Ovary (tissue), 3 donors: ENCODE data around the gene MRPL58.

Experiments used
- EP300 ChIP-seq: sonication (generic); formaldehyde crosslinking; IDR thresholded peaks from one replicate; pipeline ENCODE4 v1.6.1; 2017; ENCODE audit warnings: antibody characterized with exemption
- POLR2A ChIP-seq: fragments of 450-650 bp; IDR thresholded peaks from one replicate; pipeline ENCODE4 v1.6.1; 2017; ENCODE audit warnings: antibody characterized with exemption, mild to moderate bottlenecking, moderate library complexity
- TF ChIP-seq, protein P1 (sequence below), 3 donors: fragments of 450-650 bp in 2 of 3; fragments of 200-600 bp in 1 of 3; IDR thresholded peaks; one replicate each; pipeline versions ENCODE4 v1.5.1 to v1.8.0; 2016 to 2022; ENCODE audit warnings: antibody characterized with exemption in 3 of 3, mild to moderate bottlenecking in 1 of 3
- donor health status: DM: no; HTN: no; CAD: no.

DNA sequence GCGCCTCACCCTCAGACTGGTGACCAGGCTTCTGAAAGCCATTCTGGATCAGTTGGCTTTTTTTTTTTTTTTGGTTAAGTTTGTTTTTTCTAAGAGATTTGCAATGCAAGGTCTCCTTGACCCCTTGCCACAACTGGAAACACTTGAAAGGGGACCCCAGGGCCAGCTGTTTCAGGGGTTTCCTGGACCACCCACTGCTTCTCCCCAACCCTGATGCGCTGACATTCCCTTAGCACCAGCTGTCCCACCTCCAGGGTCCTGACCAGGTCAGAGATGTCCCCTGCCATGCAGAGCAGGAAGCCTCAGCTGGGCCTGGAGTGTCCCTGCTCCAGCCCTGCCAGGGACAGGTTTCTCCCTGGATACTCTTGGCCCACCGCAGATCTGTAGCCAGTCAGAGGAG, 8.1 kb upstream of the MRPL58 start:
- TF ChIP-seq, protein P1, sequence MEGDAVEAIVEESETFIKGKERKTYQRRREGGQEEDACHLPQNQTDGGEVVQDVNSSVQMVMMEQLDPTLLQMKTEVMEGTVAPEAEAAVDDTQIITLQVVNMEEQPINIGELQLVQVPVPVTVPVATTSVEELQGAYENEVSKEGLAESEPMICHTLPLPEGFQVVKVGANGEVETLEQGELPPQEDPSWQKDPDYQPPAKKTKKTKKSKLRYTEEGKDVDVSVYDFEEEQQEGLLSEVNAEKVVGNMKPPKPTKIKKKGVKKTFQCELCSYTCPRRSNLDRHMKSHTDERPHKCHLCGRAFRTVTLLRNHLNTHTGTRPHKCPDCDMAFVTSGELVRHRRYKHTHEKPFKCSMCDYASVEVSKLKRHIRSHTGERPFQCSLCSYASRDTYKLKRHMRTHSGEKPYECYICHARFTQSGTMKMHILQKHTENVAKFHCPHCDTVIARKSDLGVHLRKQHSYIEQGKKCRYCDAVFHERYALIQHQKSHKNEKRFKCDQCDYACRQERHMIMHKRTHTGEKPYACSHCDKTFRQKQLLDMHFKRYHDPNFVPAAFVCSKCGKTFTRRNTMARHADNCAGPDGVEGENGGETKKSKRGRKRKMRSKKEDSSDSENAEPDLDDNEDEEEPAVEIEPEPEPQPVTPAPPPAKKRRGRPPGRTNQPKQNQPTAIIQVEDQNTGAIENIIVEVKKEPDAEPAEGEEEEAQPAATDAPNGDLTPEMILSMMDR (IDR thresholded peaks at IDR 0.05), result no peak
- no peak for TF ChIP-seq POLR2A
- TF ChIP-seq EP300, result no peak
